NCI-H2029 treated with DMSO at 0.1 percent for 48 hours (cell line): ENCODE results near the gene ARHGAP45.
"Not testable (repeated sequence)": the region's sequence is repeated elsewhere in the genome, so short reads cannot be mapped to it uniquely, and the experiment has no call there.

Experiments
- DNase-seq: peaks from one replicate; lab custom pipeline; 2025; lab: John Stamatoyannopoulos, UW

Gene ARHGAP45

DNA sequence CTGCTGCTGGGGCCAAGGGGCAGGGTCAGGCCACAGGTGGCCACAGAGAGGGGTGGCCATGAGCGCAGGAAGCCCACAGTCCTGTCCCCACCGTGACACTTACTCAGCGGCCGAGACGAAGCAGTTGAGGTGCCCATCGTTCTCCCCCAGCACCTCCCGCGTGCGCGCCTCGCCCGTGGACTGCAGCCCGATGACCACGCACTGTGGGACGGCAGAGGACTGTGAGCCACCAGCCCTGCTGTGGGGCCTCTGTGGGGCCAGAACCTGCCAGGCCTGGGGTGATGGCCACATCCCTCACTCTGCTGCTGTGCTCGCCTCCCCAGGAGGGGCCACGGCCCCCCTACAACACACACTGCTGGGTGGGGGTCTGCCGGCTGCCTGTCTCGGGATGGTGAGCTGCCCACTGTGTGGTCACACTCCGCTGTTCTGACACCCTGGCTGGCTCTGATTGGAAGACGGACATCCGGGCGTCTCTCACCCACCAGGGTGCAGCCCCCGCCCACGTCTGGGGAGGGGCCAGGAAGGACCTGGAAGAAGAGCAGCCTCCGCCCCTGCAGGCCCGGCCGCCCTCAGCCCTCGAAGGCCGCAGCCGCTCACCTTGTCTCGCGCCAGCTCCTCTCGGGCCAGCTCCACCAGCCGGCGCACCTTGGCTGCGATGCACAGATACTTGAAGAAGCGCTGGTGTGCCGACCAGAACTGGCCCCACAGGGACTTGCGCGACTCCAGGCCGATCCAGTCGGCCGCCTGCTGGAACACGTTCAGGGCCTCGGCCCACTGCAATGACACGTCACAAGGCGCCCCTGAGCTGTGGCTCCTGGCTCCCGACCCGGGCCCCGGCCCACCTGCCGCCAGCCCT, 50.0 kb downstream of the ARHGAP45 start:
- no peak for DNase-seq

GRCh38 chr19:1117654-1118053, 50.7 kb downstream of the ARHGAP45 start:
- no peak for DNase-seq

DNA sequence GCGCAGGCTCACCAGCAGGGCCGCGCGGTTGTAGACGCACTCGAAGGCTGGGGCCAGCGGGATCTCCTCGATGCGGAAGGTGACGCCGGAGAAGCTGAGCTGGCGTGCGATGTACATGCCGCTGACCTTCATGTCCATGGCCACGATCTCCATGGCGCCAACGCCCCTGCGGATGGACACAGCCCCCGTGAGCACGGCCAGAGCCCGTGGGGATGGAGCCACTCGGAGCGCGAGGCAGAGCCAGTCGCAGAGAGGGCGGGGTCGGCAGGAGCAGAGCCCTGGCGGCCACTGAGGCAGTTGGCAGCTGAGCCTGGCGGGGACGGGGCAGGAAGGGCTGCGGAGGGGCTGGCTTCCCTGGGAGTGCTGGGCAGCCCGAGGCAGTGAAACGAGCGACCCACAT, 52.0 kb downstream of the ARHGAP45 start:
- DNase-seq: no peak

- DNase-seq: no peak
These were observed 52.7 kb downstream of the ARHGAP45 start for GRCh38 chr19:1119475-1120217.

DNA sequence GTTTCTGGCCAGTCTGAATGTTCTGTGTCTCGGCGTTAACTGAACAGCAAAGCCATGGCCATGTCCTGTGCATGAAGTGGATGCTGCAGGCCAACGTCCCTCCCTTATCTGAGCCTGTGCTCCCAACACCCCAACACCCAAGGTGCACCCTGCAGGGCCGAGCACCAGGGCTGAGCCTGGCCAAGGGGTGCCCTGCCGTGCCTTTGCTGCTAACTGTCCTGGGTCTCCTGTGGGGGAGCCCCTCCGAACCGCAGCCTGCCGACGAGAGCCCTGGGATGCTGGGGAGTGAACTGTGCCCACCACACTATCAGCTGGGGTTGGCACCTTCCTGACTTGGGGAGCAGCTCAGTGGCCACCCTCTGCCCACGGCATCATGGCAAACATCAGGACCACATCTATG, 54.4 kb downstream of the ARHGAP45 start:
- no peak for DNase-seq

DNA sequence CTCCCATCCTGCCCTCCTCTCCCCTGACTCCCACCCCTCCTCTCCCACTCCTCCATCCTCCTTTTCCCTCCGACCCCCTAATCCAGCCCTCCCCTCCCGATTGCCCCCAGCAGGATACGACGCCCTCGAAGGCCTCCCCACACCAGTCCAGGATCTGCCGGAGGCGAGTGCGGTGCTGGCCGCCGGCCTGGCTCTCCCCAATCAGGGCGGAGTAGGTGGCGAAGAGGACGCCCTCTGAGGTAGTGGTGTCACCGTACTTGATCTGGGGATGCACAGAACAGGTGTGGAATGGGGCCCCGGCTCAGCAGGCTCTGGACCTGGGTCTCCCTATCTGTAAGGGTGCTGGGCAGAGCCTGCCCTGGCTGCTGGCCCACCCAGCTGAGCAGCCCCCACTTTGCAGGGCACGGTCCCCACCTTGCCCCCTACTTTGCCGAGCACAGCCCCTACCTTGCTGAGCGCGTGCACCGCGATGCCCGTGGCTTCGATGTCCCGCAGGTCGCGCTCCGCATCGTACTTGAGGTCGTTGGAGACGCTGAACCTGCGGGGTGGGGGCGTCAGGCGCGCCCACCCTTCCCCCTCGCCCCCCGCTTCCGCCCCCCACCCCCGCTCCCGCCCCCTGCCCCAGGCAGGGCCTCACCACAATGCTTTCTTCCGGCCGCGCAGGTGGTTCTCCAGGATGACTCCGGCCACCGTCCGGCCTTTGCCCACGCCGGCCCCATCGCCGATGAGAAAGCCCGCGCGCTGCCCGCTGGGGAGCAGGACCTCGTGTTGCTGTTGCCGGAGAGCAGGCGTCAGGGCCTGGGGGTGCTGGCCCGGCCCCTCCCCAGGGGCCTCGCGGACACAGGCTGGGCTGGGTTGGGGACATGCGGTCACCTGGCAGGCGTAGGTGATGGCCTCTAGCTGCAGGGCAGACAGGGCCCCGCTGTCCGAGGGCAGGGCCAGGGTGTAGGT, 55.3 kb downstream of the ARHGAP45 start:
- DNase-seq: no peak

GRCh38 chr19:1122972-1123363, 56.0 kb downstream of the ARHGAP45 start:
- DNase-seq: no peak

GRCh38 chr19:1123381-1123780, 56.4 kb downstream of the ARHGAP45 start:
- no peak for DNase-seq

DNA sequence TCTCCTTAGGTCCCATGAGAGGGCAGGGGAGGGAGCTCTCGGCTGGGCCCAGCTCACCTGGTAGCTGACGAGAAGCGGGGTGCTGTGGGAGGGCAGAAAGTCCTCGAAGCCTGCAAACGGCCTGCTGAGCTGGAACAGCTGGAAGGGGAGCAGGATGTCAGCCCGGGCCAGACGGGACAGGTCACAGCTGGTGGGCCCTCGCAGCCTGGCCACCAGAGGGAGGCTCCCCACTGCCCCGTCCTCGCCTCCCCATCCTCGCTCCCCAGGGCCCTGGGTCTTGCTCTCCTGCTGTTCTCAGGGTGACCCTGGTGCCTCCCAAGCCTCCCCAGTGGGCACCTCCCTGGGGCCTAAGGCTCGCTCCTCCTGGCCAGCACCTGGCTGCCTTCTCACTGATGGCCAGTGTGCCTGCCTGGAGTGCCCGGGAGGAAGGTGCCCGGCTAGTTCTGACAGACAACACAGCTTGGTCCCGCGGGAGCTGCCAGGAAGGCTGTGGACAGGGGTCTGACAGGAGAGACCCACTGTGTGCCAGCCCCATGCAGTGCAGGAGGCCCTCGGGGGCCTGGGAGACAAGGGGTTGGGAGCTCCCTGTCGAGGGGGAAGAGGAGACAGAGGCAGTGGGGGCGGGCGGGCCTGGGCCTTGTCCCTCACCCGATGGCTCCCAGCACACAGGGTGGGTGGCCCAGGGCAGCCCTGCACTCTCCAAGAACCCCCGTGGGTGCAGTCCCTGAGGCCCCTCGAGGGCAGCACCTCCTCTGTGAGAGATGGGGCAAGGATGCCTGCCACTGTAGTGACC, 57.1 kb downstream of the ARHGAP45 start:
- no peak for DNase-seq

DNA sequence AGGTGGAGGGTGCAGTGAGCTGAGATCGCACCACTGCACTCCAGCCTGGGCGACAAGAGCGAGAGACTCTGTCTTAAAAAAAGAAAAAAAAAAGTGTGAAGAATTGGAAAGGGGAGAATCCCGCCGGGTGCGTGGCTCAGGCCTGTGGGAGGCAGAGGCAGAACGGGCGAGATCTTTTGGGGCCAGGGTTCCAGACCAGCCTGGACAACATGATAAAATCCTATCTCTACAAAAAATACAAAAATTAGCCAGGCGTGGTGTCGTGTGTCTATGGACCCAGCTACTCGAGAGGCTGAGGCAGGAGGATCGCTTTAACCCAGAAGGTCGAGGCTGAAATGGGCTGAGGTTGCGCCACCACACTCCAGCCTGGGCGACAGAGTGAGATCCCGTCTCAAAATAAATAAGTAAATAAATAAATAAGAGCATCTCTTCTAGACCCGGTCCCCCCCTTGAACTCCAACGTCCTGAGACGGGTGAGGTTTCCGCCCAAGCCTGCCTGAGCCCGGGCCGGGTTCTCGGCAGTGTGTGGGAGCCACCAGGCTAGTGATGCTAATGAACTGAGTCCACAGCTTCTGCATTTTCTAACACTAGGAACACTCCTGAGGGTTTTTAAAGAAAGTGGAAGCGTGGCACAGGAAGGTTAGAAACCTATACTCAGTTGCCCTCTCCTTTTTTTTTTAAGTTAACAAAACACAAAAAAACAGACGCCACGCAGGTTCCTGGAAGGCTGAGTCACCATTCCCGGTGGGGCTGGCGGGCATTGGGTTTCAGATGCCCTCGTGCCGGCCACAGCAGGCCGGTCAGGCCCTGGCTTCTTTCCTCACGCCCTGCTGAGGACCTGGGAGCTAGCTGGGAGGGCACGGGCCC, 58.9 kb downstream of the ARHGAP45 start:
- no peak for DNase-seq

DNA sequence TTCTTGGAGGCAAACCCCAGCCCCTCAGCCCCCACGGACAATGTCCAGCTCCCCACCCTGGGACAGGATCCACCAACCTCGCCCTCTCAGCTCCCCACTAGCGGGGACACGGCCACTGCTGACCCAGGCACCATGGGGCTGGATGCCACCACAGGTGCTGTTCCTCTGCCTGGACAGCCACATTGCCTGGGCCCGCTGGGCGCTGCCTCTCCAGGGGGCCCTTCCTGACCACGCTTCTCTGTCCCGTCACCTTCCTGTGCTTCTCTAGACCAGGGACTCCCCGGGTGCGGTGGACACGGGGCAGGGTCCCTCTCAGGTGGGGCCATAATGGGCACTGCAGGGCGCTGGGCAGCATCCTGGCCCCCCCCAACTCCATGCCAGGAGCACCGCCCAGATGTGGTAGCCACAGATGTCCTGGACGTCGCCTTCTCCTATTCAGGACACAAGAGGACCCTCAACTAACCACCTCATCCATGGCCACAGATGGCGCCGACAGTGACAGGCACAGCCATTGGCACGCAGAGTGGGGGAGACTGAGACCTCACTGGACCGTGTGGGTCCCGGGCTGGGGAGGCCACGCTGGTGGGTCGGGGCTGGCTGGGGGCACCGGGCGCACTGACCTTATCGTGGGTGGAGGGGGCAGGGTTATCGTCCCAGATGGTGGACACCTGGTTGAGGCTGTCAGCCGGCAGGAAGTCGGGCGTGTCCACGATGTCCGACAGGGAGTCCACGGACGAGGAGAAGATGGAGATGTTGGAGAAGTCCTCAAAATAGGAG, 60.2 kb downstream of the ARHGAP45 start:
- DNase-seq: no peak

GRCh38 chr19:1128106-1128505, 61.1 kb downstream of the ARHGAP45 start:
- DNase-seq: no peak

GRCh38 chr19:1129084-1129483, 62.1 kb downstream of the ARHGAP45 start:
- DNase-seq: not testable (repeated sequence)

DNA sequence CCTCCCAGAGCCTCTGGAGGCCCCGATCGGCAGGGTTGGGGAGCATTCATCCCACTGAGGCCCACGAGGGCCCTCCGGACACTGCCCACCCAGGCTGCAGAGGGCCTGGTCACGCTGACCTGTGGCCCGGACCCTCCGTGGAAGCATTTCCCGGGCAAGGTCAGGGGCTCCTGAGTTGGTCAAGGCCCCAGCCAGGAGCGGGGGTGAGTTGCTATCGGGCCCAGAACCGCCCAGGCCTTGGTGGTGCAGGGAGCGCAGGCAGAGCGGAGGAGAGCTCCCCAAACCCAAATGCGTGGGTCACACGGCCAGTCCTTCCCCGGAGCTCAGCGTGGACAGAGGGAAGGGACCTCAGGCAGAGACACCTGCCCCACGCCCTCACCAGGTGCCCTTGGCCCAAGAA, 62.6 kb downstream of the ARHGAP45 start:
- no peak for DNase-seq

- no peak for DNase-seq
These were observed 64.1 kb downstream of the ARHGAP45 start for GRCh38 chr19:1130771-1131717.

GRCh38 chr19:1131718-1132551, 65.0 kb downstream of the ARHGAP45 start:
- DNase-seq: no peak

GRCh38 chr19:1132552-1133383, 65.8 kb downstream of the ARHGAP45 start:
- DNase-seq: no peak
